ENCODE results near the gene LMNA. TPM values are rescaled to one million over a fixed set of nuclear protein-coding genes. Genes with fewer than 3 reads are reported as not detected.
"Not testable (repeated sequence)": the region's sequence is repeated elsewhere in the genome, so short reads cannot be mapped to it uniquely, and the experiment has no call there.

Gene LMNA
- total RNA-seq, 4 donors from 2014 or later, result 371 to 501 (median 419) TPM

DNA sequence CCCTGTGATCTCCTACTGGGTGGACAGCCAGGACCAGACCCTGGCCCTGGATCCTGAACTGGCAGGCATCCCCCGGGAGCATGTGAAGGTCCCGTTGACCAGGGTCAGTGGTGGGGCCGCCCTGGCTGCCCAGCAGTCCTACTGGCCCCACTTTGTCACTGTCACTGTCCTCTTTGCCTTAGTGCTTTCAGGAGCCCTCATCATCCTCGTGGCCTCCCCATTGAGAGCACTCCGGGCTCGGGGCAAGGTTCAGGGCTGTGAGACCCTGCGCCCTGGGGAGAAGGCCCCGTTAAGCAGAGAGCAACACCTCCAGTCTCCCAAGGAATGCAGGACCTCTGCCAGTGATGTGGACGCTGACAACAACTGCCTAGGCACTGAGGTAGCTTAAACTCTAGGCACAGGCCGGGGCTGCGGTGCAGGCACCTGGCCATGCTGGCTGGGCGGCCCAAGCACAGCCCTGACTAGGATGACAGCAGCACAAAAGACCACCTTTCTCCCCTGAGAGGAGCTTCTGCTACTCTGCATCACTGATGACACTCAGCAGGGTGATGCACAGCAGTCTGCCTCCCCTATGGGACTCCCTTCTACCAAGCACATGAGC is 62.2 kb downstream of the LMNA start:
- Histone ChIP-seq H3K36me3 (peaks cover 0 to 33% (median 0%) of the 10 kb centered on the region in 3 donors), H3K4me1 (no peaks in the 10 kb centered on the region), H3K27me3 (no peaks in the 10 kb centered on the region), H3K27ac (no peak overlapping the region), H3K9me3 (no peaks in the 10 kb centered on the region), H3K4me3 (no peak overlapping the region)
- 76 to 89% methylated on average over 7 to 12 of the region's 12 CpGs for WGBS, 2 donors
- DNase-seq (ENCODE audit: low spot score in 2 of 2), result no peak
- TF ChIP-seq EP300 (IDR thresholded peaks at IDR 0.05) (no peak), POLR2A (IDR thresholded peaks at IDR 0.05) (no peak)
- TF ChIP-seq, protein P1, sequence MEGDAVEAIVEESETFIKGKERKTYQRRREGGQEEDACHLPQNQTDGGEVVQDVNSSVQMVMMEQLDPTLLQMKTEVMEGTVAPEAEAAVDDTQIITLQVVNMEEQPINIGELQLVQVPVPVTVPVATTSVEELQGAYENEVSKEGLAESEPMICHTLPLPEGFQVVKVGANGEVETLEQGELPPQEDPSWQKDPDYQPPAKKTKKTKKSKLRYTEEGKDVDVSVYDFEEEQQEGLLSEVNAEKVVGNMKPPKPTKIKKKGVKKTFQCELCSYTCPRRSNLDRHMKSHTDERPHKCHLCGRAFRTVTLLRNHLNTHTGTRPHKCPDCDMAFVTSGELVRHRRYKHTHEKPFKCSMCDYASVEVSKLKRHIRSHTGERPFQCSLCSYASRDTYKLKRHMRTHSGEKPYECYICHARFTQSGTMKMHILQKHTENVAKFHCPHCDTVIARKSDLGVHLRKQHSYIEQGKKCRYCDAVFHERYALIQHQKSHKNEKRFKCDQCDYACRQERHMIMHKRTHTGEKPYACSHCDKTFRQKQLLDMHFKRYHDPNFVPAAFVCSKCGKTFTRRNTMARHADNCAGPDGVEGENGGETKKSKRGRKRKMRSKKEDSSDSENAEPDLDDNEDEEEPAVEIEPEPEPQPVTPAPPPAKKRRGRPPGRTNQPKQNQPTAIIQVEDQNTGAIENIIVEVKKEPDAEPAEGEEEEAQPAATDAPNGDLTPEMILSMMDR (IDR thresholded peaks at IDR 0.05), result no peak

DNA sequence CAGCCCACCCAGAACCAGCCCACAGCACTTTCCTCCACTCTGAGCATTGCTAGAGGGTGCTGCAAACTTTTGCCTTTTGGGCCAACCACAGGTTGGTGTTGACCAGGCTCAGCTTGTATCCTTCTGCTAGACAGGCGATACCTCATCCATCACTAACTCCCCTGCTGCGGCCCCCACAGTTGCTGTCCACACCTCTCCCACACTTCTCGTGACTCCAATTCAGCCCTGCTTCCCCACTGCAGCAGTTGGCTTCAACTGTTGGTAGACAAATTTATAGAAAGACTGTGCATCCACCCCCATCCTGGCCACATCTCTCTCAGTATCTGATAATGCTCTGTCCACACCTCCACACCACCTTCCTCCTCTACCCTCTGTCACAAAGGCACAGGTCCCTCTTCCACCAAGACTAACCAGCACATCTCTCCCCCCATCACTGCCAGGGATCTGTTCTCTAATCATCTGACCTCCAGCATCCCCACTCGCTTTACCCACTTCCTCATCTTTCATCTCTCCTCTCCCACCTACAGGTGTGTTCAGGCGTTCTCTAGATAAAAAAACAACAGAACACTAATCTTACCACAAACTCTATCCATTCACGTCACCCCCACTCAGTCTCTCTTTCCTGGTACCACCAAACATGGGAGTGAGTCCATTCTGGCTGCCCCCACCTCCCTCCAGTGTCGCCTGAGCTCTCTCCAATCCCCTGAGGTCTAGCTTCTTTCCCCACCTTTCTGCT is 63.6 kb downstream of the LMNA start:
- H3K27ac ChIP-seq, result no peak overlapping the region
- H3K4me3 ChIP-seq, result no peak overlapping the region
- TF ChIP-seq, protein P1 (IDR thresholded peaks at IDR 0.05), result no peak
- TF ChIP-seq EP300 (IDR thresholded peaks at IDR 0.05), result no peak
- TF ChIP-seq POLR2A (IDR thresholded peaks at IDR 0.05), result no peak
- H3K4me1 ChIP-seq, result no peaks in the 10 kb centered on the region
- no peaks in the 10 kb centered on the region for H3K27me3 ChIP-seq
- WGBS, 2 donors, result 82 to 85% methylated on average over 7 of the region's 7 CpGs
- DNase-seq (ENCODE audit: low spot score in 2 of 2), result no peak
- peaks cover 0 to 33% (median 0%) of the 10 kb centered on the region in 3 donors for H3K36me3 ChIP-seq
- H3K9me3 ChIP-seq, result no peaks in the 10 kb centered on the region

- DNase-seq (ENCODE audit: low spot score in 2 of 2), result no peak
- TF ChIP-seq EP300 (IDR thresholded peaks at IDR 0.05) (no peak), POLR2A (IDR thresholded peaks at IDR 0.05) (no peak)
- TF ChIP-seq, protein P1 (IDR thresholded peaks at IDR 0.05), result no peak
- no peaks in the 10 kb centered on the region for H3K27me3 ChIP-seq
- no peaks in the 10 kb centered on the region for H3K4me1 ChIP-seq
- WGBS, 2 donors, result 91 to 100% methylated on average over 3 of the region's 3 CpGs
- no peak overlapping the region for H3K27ac ChIP-seq
- no peaks in the 10 kb centered on the region for H3K9me3 ChIP-seq
- H3K36me3 ChIP-seq, result peaks cover 0 to 22% (median 0%) of the 10 kb centered on the region in 3 donors
- no peak overlapping the region for H3K4me3 ChIP-seq
Measured at GRCh38 chr1:156180471-156180870, 66.0 kb downstream of the LMNA start.

- not testable (repeated sequence) for H3K4me3 ChIP-seq; H3K27me3 ChIP-seq; H3K9me3 ChIP-seq; H3K27ac ChIP-seq; H3K4me1 ChIP-seq; DNase-seq (ENCODE audit: low spot score in 2 of 2)
- peaks cover 0 to 12% (median 0%) of the 10 kb centered on the region in 3 donors for H3K36me3 ChIP-seq
- 28 to 35% methylated on average over 8 of the region's 8 CpGs for WGBS, 2 donors
Measured at GRCh38 chr1:156181391-156181924, 66.9 kb downstream of the LMNA start.

- not testable (repeated sequence) for H3K27me3 ChIP-seq; H3K27ac ChIP-seq; DNase-seq (ENCODE audit: low spot score in 2 of 2); H3K4me3 ChIP-seq; H3K9me3 ChIP-seq; H3K36me3 ChIP-seq; H3K4me1 ChIP-seq
- 67 to 69% methylated on average over 12 of the region's 12 CpGs for WGBS, 2 donors
Measured at GRCh38 chr1:156182010-156182779, 67.7 kb downstream of the LMNA start.

- H3K4me1 ChIP-seq; H3K36me3 ChIP-seq; H3K27me3 ChIP-seq; H3K27ac ChIP-seq; H3K4me3 ChIP-seq; DNase-seq (ENCODE audit: low spot score in 2 of 2); H3K9me3 ChIP-seq: not testable (repeated sequence)
- 79 to 82% methylated on average over 2 of the region's 2 CpGs for WGBS, 2 donors
Measured at GRCh38 chr1:156186347-156187177, 72.1 kb downstream of the LMNA start.
